ENCODE data around the gene PAGR1. TPM values are rescaled to one million over a fixed set of nuclear protein-coding genes. Genes with fewer than 3 reads are reported as not detected.
"Not testable (repeated sequence)": the region's sequence is repeated elsewhere in the genome, so short reads cannot be mapped to it uniquely, and the experiment has no call there.

PAGR1 gene
- polyA plus RNA-seq, 1 donor = 36.4 TPM

DNA sequence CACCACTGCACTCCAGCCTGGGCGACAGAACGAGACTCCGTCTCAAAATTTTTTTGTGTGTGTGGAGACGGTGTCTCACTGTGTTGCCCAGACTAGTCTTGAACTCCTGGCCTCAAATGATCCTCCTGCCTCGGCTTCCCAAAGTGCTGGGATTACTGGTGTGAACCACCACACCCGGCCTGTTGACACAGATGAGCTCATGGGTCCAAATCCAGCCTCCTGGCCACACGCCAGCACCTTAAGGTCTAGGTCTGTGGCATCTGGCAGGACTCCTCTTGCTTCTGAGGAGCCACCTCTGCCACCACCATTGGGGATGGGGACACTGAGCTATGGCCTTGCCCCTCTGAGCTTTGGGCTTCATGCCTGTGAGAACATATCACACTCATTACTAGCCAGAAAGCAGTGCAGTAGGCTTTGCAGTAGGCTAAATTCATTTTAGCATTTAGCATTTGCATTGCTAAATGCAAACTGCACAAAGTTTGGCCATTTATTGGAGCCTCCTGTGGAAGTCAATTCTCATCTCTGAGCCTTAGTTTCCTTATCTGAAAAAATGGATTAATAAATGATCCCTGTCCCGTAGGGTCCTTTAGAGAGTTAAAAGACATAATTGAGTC lies 52.6 kb downstream of the PAGR1 start:
- WGBS (ENCODE audit: insufficient coverage, low lambda C conversion rate) = no CpG with 5 or more reads among the region's 8 CpGs
- DNase-seq = no peak
- Histone ChIP-seq H3K27me3 (ENCODE audit: control insufficient read depth, insufficient read depth, low read length) (no peaks in the 10 kb centered on the region), H3K4me3 (ENCODE audit: low read length) (no peak overlapping the region), H3K9me3 (ENCODE audit: control insufficient read depth, low read depth, low read length) (no peaks in the 10 kb centered on the region), H3K36me3 (ENCODE audit: control insufficient read depth, insufficient read depth, low read length) (peaks cover 7% of the 10 kb centered on the region), H3K27ac (ENCODE audit: low read length) (no peak overlapping the region), H3K4me1 (ENCODE audit: control insufficient read depth, insufficient read depth, low read length) (peaks cover 4% of the 10 kb centered on the region)

DNA sequence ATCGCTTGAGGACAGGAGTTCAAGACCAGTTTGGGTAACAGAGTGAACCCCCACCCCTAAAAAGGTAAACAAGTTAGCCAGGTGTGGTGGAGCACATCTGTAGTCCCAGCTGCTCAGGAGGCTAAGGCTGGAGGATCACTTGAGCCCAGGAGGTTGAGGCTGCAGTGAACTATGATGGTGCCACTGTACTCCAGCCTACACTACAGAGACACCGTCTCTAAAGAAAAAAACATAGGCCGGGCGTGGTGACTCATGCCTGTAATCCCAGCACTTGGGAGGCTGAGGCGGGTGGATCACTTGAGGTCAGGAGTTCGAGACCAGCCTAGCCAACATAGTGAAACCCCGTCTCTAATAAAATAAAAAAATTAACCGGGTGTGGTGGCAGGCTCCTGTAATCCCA lies 53.1 kb downstream of the PAGR1 start:
- not testable (repeated sequence) for H3K27me3 ChIP-seq (ENCODE audit: control insufficient read depth, insufficient read depth, low read length); H3K4me3 ChIP-seq (ENCODE audit: low read length); H3K4me1 ChIP-seq (ENCODE audit: control insufficient read depth, insufficient read depth, low read length); H3K9me3 ChIP-seq (ENCODE audit: control insufficient read depth, low read depth, low read length); H3K27ac ChIP-seq (ENCODE audit: low read length); DNase-seq; H3K36me3 ChIP-seq (ENCODE audit: control insufficient read depth, insufficient read depth, low read length)
- WGBS (ENCODE audit: insufficient coverage, low lambda C conversion rate) = no CpG with 5 or more reads among the region's 8 CpGs

Other genes with a start within 250 kb of the PAGR1 start
- 6.8 TPM for gene SPN, start 152.9 kb upstream of the PAGR1 start, polyA plus RNA-seq
- 220 TPM for gene QPRT, start 137.0 kb upstream of the PAGR1 start, polyA plus RNA-seq
- 1.5 TPM for gene C16orf54, start 70.2 kb upstream of the PAGR1 start, polyA plus RNA-seq
- 2.2 TPM for gene ZG16, start 37.9 kb upstream of the PAGR1 start, polyA plus RNA-seq
- gene KIF22, start 25.4 kb upstream of the PAGR1 start, polyA plus RNA-seq = 40.9 TPM
- 236 TPM for gene MAZ, start 9.6 kb upstream of the PAGR1 start, polyA plus RNA-seq
- gene PRRT2, start 4.0 kb upstream of the PAGR1 start, polyA plus RNA-seq = 12.8 TPM
- 128 TPM for gene MVP, start 4.3 kb downstream of the PAGR1 start, polyA plus RNA-seq
- 68.7 TPM for gene CDIPT, start 47.1 kb downstream of the PAGR1 start, polyA plus RNA-seq
- gene SEZ6L2, start 83.4 kb downstream of the PAGR1 start, polyA plus RNA-seq = 52.3 TPM
- gene ASPHD1, start 84.3 kb downstream of the PAGR1 start, polyA plus RNA-seq = 15.0 TPM
- gene KCTD13, start 110.1 kb downstream of the PAGR1 start, polyA plus RNA-seq = 30.4 TPM
- 160 TPM for gene TMEM219, start 145.9 kb downstream of the PAGR1 start, polyA plus RNA-seq
- gene TAOK2, start 157.7 kb downstream of the PAGR1 start, polyA plus RNA-seq = 46.6 TPM
- gene HIRIP3, start 179.5 kb downstream of the PAGR1 start, polyA plus RNA-seq = 12.0 TPM
- gene INO80E, start 180.1 kb downstream of the PAGR1 start, polyA plus RNA-seq = 60.5 TPM
- gene DOC2A, start 194.9 kb downstream of the PAGR1 start, polyA plus RNA-seq = 4.2 TPM
- gene C16orf92, start 207.0 kb downstream of the PAGR1 start, polyA plus RNA-seq = not detected
- gene TLCD3B, start 215.1 kb downstream of the PAGR1 start, polyA plus RNA-seq = 3.2 TPM
- gene ALDOA, start 249.6 kb downstream of the PAGR1 start, polyA plus RNA-seq = 421 TPM

All from large intestine (tissue), 3 donors.